HUES48 (cell line): ENCODE results near the gene ZNHIT3.
"Not testable (repeated sequence)": the region's sequence is repeated elsewhere in the genome, so short reads cannot be mapped to it uniquely, and the experiment has no call there.

Source experiments
- H3K27ac ChIP-seq: one replicate; pipeline ENCODE4 v1.7.0; 2013; ENCODE audit warnings: low read depth, low read length, inconsistent platforms
- H3K27me3 ChIP-seq: 2 replicates; pipeline ENCODE4 v1.6.1; 2013; ENCODE audit warnings: mild to moderate bottlenecking, low read length; ENCODE audit not compliant: control insufficient read depth, insufficient read depth
- H3K36me3 ChIP-seq: 2 replicates; pipeline ENCODE4 v1.6.1; 2013; ENCODE audit warnings: low read length; ENCODE audit not compliant: control insufficient read depth, insufficient read depth
- H3K4me1 ChIP-seq: 2 replicates; pipeline ENCODE4 v1.6.1; 2013; ENCODE audit warnings: mild to moderate bottlenecking, low read length; ENCODE audit not compliant: control insufficient read depth, insufficient read depth
- H3K4me3 ChIP-seq: 2 replicates; pipeline ENCODE4 v1.5.1; 2013; ENCODE audit warnings: mild to moderate bottlenecking, low read depth, low read length
- H3K9ac ChIP-seq: 2 replicates; pipeline ENCODE4 v1.6.1; 2013; ENCODE audit warnings: mild to moderate bottlenecking, low read depth, low read length, moderate library complexity
- H3K9me3 ChIP-seq: 2 replicates; pipeline ENCODE4 v1.6.1; 2013; ENCODE audit warnings: low read length; ENCODE audit not compliant: control insufficient read depth, insufficient read depth

Gene ZNHIT3

DNA sequence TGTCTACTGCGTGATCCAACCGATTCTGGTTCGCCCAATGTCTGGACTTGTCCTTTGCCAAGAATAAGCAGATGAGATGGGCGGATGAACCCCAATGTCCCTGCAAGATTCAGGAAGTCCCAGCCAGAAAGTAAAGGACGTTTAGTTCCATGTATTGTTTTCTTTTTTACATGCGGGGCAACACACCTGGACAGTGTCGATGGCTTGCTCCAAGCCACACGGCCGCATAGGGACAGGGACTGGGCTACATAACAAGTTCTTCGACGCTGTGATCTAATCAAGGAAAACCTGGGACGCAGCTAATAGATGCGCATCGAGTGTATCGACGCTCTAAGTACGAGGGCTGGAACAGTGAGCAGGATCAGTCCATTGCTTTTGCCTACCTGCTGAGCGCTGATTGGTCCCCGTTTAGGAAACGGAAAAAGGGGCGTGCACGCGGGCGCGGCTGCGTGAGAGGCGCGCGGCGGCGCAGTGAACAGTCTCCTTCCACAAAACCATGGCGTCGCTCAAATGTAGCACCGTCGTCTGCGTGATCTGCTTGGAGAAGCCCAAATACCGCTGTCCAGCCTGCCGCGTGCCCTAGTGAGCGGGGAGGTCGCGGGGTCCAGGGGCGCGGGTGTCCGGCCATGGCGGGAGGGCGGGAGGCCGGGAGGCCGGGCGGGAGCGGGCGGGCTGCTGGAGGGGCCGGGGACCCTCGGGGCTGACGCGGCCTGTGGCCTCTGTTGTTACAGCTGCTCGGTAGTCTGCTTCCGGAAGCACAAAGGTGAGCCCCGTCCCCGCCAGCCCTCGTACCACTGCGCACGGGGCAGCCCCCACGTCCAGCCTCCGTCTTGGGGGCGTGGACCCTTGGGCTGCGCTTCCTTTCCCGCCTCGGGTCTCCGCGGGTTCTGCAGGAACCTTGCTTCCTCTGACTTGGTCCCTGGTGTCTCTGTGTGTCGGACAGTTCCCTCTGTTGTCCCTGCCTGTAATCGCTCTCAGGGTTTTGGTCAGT is at the start of gene ZNHIT3:
ZNHIT3 (plus strand) TSS at position 478 of the 991 bp plus-strand sequence; CDS start at position 497, 19 bp downstream.
- Histone ChIP-seq H3K4me3 (peak within 1 kb of the TSS; percentile 92), H3K4me1 (peaks cover 5% of the 10 kb centered on the region; the same call in 1 of the 2 replicates), H3K27ac (peak within 1 kb of the TSS; percentile 64), H3K9me3 (no peaks in the 10 kb centered on the region), H3K9ac (peak within 1 kb of the TSS; percentile 69), H3K36me3 (peaks cover 13% of the 10 kb centered on the region), H3K27me3 (peaks cover 38% of the 10 kb centered on the region)

DNA sequence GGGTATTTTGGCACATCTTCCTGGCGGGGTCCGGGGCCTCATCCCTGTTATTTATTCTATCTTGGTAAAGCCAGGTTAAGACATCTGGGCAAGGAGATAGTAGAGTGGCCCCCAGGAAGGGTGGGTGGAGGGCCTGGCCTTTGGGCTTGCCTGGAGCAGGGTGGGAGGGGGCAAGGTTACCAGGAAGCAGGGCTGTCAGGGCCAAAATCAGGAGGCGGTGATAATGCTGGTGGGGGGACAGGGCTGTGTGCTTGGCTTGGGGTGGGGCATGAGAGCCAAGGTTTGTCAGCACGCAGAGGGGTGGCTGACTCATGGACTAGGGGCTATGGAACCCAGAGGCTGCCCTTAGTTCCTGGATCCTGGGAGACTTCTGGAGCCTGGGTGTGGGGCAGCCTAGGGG is 44.7 kb upstream of the ZNHIT3 start:
- not testable (repeated sequence) for H3K36me3 ChIP-seq, H3K4me3 ChIP-seq, H3K27me3 ChIP-seq, H3K4me1 ChIP-seq, H3K27ac ChIP-seq, H3K9me3 ChIP-seq, H3K9ac ChIP-seq

DNA sequence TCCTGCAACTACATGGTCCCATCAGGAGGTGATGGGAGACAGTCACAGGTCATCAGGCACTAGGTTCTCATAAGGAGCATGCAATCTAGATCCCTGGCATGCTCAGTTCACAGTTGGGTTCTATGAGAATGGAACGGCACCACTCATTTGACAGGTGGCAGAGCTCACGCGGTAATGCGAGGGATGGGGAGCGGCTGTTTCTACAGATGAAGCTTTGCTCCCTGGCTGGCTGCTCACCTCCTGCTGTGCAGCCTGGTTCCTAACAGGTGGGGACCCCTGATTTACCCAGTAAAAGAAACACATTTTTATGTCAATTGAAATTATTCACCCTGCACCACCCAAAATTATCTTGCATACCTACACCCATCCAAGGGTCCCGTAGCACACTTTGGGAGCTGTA is 42.7 kb upstream of the ZNHIT3 start:
- H3K9me3 ChIP-seq: no peaks in the 10 kb centered on the region
- no peak overlapping the region for H3K9ac ChIP-seq
- H3K4me3 ChIP-seq: no peak overlapping the region
- no peak overlapping the region for H3K27ac ChIP-seq
- no peaks in the 10 kb centered on the region for H3K27me3 ChIP-seq
- no peaks in the 10 kb centered on the region for H3K36me3 ChIP-seq
- H3K4me1 ChIP-seq: no peaks in the 10 kb centered on the region

DNA sequence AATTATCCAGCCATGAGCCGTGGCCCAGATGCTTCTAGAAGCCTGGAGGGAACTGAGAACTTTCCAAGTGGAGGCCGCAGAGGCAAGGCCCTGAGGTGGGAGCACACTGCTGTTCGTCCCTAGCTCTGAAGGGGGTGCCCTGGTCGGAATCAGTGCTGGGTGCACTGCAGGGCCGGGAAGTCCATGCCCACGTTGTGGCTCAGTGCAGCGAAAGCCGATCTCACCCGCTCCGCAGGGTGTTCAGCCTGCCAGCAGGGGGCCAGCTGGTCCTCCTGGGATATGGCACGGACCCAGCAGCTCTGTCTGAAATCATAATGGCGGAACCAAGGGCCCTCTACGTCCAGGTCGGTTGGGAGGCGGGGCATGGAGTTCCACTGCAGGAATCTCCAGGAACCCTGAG is 36.5 kb upstream of the ZNHIT3 start:
- H3K27me3 ChIP-seq, H3K4me3 ChIP-seq, H3K36me3 ChIP-seq, H3K4me1 ChIP-seq, H3K9ac ChIP-seq, H3K9me3 ChIP-seq, H3K27ac ChIP-seq: not testable (repeated sequence)

DNA sequence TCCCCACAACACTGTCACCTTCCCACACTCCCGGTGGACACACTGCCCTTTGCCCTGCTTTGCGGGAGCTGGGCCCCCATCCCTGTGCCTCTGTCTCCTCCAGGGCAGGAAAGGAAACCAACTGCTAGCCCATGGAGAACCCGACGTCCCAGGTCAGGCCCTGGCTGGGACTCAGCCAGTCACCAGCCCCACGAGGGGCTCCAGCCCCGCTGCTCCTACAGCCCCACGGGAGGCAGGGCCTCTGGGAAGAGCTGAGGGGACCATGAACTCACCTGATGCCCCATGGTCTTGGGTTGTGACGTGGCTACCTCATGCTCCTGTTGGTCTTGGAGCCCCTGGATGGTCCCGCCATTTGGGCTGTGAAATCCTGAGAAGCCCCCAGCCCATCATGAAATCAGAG is 33.6 kb upstream of the ZNHIT3 start:
- H3K27ac ChIP-seq, H3K4me1 ChIP-seq, H3K9ac ChIP-seq, H3K4me3 ChIP-seq, H3K9me3 ChIP-seq, H3K36me3 ChIP-seq, H3K27me3 ChIP-seq: not testable (repeated sequence)

DNA sequence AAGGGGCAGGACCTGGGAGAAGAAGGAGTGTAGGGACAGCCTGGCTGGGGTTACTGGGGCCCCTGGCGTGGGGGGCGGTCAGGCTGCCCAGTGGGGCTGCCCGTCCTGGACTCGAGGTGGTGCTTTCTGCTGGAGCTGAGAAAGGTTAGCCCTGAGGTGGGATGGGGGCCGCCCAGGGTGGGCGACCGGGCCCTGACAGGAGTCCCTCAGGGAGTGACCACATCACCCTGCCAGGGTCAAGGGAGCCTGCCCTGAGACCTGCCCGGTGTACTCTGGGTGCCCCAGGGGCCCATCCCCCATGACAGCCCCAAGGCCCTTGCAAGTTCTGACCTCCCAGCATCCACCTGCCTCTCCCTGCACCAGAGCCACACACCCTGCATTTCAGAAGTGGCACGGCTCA is 28.8 kb upstream of the ZNHIT3 start:
- H3K36me3 ChIP-seq, H3K27ac ChIP-seq, H3K4me1 ChIP-seq, H3K27me3 ChIP-seq, H3K9me3 ChIP-seq, H3K4me3 ChIP-seq, H3K9ac ChIP-seq: not testable (repeated sequence)

DNA sequence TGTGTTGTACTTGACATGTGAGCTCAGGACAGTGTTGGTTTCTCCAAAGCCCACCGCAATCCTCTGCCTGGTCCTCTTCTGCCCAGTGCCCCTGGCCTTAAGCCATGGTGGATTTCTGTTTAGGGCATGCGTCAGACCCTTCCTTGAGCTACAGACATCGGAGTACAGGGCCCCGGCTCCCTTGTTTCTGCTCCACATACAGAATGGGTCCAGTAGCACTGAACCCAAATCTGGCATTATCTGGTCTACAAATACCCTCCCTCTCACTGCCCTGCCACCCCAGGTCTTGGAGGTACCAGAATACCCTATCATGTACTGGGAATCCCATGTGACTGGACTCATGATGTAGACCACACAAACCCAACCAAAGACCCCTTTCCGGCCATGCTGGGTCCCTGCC is 27.4 kb upstream of the ZNHIT3 start:
- no peaks in the 10 kb centered on the region; the same call in 1 of the 2 replicates for H3K27me3 ChIP-seq
- no peak overlapping the region for H3K9ac ChIP-seq
- H3K4me1 ChIP-seq: peaks cover 3% of the 10 kb centered on the region; the same call in 1 of the 2 replicates

DNA sequence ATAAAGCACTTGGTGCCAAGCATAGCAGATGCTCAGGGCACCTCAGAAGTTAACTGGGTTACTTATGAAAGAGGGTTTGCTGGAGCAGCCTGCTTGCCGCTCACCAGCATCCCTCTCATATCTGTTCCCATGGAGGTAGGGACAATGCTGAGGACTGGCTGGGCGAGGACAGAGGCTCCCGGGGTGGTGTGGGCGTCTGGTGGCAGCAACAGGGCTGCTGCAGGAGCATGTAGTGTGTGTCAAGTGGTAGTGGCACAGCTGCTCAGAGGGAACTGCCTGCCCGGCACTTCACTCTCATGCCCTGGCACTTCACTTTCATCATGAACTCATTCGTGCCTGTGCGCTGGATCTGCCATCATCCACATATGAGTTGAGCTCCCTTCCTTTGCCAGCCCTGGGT is 26.9 kb upstream of the ZNHIT3 start:
- Histone ChIP-seq H3K9me3 (no peaks in the 10 kb centered on the region), H3K27me3 (peaks cover 1% of the 10 kb centered on the region; the same call in 1 of the 2 replicates), H3K4me1 (peaks cover 3% of the 10 kb centered on the region; the same call in 1 of the 2 replicates), H3K9ac (no peak overlapping the region), H3K4me3 (no peak overlapping the region), H3K36me3 (no peaks in the 10 kb centered on the region), H3K27ac (no peak overlapping the region)

More for the DNA sequence above, 27.4 kb upstream of the ZNHIT3 start:
- H3K4me3 ChIP-seq: no peak overlapping the region
- H3K27ac ChIP-seq: no peak overlapping the region
- H3K9me3 ChIP-seq: no peaks in the 10 kb centered on the region
- H3K36me3 ChIP-seq: no peaks in the 10 kb centered on the region

DNA sequence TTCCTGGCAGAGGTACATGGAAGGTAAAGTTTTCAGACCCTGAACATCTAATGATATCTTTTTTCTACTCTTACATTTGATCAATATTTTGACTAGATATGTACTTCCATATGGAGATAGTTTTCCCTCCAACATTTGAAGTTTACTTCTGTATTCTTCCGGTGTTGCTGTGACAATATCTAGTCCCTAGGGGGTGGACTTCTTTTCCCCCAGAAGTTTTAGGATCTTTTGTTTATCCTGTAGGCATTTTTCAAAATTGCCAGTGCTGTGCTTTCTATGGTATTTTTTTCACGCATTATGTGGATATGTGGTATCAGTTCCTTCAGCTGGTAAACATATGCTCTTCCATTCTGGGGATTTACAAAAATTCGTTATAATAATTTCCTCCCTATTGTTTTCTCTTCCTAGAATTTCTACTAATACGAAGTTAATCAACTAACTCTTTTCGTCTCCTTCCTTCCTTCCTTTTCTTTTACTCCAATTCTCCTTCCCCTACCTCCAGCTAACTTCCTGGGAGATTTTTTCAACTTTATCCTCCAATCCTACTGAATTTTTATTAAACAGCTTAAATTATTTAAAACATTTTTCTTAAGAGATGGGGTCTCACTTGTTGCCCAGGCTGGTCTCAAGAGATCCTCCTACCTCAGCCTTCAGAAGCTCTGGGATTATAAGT is 26.1 kb upstream of the ZNHIT3 start:
- Histone ChIP-seq H3K27me3 (peaks cover 8% of the 10 kb centered on the region), H3K27ac (no peak overlapping the region), H3K9me3 (no peaks in the 10 kb centered on the region), H3K4me1 (peaks cover 3% of the 10 kb centered on the region; the same call in 1 of the 2 replicates), H3K4me3 (no peak overlapping the region), H3K36me3 (no peaks in the 10 kb centered on the region), H3K9ac (no peak overlapping the region)

DNA sequence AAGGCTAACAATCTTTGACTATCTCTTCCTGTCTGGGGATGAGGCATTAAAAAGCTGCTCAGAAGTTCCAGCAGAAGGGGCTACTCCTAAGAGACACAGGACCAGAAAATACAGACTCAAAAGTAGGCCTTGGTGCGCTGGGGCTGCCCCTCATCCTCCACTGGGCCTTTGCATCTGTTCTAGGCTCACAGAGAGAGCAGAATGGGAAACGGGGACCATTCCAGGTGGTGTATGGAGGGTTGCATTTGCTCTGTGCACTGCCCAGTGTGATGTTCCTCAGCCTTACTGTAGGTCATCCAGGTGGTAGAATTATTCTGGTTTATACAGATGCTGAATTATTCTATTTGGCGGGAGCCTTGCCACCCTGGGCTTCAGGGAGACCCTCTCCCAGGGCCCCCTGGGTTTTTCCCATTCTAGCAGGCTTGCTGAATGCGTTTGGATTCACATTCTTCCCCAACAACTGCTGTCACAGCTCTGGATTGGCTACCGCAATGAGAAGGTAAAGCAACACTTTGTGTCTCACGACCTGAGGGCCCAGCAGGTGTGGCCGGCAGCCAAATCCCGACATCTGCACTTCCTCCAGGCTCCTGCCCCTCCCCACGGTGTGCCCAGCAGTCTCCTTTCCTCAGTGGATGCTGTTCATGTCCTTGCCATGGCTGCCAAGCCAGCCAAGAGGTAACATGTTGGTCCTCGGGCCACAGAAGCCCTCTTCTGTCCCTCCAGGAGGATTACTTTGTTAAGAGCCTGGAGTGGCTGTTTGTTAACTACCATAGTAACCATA is 25.0 kb upstream of the ZNHIT3 start:
- no peak overlapping the region for H3K27ac ChIP-seq
- H3K9ac ChIP-seq: no peak overlapping the region
- no peaks in the 10 kb centered on the region for H3K36me3 ChIP-seq
- no peak overlapping the region for H3K4me3 ChIP-seq
- peaks cover 3% of the 10 kb centered on the region; the same call in 1 of the 2 replicates for H3K4me1 ChIP-seq
- H3K9me3 ChIP-seq: no peaks in the 10 kb centered on the region
- H3K27me3 ChIP-seq: peaks cover 8% of the 10 kb centered on the region
